DMS 273 (cell line): ENCODE results near the gene NEFH.

Experiments used
- DNase-seq: peaks from one replicate; lab custom pipeline; 2025; ENCODE audit not compliant: unreplicated experiment; lab: John Stamatoyannopoulos, UW

Gene NEFH

DNA sequence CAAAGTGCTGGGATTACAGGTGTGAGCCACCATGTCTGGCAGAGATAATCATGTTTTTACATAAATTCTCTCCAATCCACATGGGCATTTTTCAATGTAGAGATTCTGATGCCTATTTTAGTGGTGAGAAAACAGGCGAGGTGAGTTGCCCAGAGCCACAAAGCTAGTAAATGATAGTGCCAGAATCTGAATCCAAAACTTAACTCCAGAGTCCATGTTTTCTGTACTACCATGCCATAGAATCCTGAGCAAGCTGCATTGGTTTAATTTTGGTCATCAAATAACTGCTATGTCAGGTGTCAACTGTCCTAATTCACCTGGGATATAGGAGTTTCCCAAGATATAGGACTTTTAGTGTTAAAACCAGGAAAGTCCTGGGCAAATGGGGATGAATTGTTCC lies 13.6 kb downstream of the NEFH start:
- DNase-seq: no peak

DNA sequence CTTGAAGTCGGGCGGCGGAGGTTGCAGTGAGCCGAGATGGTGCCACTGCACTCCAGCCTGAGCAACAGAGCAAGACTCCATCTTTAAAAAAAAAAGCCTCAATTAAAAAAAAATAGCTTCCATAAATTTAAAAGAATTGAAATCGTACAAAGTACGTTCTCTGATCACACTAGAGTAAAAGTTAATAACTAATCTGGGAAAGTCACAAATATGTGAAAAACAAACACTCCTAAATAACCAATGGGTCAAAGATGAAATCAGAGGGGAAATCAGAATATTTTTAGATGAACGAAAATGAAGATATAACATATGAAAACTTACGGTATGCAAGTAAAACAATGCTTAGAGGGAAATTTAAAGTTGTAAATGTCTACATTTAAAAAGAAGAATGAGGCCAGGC lies 19.8 kb downstream of the NEFH start:
- DNase-seq: no peak

DNA sequence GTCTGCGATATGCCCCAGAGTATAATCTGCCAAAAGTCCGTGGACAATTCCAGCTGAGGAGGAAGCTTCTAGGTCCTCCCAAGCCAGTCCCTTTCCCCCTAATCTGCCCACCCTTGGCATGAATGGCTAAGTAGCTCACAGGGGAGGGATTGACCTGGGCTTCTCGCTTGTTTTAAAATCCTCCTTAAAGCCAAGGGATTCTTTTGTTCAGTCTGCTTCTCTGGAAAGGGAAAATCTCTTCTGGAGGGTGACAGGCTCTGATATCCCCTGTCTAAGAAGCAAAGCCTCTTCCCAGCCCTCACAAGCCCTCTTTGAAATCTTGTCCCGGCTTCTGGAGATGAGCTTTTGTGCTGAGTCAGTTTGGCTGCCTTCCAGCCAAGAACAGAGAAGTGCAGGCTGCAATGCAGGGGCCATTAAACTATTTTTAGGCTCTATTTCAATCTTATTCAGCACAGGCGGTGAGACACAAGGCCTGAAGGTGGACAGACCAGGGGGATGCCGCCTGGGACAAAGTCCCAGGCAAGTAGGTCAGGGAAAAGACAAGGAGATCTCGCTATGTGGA lies 23.9 kb downstream of the NEFH start:
- peak; percentile 54 for DNase-seq

DNA sequence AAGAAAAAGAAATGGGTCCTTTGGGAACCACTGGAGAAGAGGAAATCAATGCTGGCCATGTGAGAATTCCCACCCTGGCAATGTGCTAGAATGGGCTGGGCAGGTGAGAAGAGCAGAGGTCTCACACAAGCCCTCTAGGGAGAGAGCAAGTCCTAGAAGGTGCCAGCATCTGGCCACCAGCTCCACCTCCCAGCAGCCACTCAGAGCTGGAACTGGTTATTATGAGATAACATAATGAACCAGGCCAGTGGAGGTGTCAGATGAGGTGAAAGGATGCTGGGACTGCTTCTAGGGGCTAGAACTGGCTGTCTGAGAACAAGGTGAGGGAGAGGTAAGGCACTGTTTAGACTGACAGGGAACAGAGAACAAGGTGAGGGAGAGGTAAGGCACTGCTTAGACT lies 29.3 kb downstream of the NEFH start:
- no peak for DNase-seq

DNA sequence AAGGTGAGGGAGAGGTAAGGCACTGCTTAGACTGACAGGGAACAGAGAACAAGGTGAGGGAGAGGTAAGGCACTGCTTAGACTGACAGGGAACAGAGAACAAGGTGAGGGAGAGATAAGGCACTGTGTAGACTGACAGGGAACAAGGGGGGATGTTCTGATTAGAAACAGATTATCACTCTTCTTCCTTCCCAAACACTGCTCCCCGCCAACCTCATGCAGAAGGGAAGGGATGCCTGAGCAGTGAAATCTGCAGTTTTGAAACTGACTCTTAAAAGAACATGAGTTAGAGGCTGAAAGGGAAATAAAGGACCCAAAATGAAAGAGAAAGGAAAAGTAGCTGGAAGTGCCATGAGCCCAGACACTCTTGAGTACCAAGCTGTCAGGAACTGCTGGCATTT lies 29.8 kb downstream of the NEFH start:
- no peak for DNase-seq

- no peak for DNase-seq
Observed at GRCh38 chr22:29510542-29510941, 30.5 kb downstream of the NEFH start.

DNA sequence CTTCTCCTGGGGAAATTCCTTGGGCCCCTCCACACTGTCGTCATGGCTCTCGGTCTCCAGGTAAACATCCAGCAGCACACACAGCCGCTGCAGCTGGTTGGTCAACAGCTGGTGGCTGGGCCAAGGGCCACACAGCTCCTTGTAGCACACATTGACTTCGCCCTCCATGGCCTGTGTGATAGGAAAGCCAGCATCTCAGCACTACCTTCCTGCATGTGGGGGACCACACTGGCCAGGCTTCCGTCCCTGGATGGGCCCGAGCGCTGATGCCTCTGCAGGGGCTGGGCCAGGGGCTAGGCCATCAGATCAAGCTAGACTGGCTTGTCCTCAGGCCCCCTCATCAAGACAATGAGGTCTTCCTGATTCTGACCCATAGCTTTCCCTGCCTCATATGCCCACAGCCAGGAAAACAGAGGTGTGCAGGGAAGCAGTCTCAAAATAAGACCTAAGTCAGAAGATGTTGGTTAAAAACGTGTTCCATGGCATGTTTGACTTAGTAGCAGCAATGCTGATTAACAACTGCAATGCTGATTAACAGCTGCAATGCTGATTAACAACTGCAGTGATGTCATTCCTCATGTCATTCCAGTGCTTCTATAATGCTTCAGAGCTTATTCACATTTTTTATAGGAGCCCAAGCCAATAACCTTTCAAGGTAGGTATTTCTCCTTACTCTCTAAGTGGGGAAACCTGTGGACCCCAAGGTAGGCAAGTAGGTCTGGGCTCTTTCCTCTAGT lies 31.3 kb downstream of the NEFH start:
- DNase-seq: no peak

- DNase-seq: no peak
Observed at GRCh38 chr22:29512031-29512430, 32.0 kb downstream of the NEFH start.

GRCh38 chr22:29517215-29517908 lies 37.3 kb downstream of the NEFH start:
- no peak for DNase-seq

DNA sequence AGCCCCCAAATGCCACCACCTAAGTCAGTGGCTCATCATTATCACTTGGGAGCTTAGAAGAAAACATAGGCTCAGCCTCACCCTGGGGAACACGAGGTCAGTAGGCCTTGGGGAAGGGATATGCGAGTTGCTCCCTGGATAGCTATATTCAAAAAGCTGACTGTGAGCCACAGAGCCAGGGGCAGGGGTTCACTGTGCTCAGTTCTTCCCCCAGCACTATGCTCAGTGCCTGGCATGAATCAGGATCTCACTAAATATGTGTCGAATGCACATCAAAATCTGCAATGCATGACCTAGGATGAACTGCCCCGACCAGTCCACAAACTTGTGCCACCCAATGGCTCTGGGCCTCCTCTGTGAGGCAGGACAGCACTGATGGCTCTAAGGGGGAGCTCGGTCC lies 38.4 kb downstream of the NEFH start:
- DNase-seq: no peak

- no peak for DNase-seq
Observed at GRCh38 chr22:29519996-29520395, 40.0 kb downstream of the NEFH start.

DNA sequence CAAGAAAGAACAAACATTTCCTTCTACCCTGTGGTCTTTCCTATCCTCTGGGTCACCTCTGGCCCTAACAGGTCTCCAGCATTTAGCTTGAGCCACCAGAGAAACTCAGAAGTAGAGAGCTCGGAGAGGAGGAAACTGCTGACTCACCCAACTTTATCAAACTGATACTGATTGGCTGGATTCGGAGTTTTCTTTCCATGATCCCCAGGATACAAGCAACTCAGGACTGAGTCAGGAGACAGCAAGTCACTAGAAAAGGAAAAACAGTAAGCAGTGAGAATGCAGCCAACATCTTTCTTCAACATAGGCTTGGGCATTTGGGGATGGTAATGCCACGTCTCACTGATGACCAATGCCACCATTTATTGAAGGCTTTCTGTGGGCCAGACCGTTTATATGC lies 40.8 kb downstream of the NEFH start:
- DNase-seq: no peak

DNA sequence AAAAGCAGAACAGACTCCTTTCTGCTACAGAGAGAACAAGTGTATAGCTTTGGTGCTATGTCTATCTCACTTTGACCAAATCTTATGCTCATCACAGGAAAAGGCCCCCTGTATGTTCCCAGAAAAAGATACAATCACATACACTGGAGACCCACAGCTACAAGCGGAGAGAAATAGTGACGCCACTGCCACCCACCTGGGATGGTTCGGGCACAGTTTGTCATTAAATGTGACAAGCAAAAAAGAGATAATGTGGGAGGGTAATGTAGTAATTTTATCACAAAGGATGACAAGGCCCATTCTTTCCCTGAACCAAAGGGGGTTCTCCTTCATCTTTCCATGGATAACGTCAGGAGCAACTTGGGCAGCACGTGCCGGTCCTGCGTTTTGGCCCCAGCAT lies 41.5 kb downstream of the NEFH start:
- no peak for DNase-seq

DNA sequence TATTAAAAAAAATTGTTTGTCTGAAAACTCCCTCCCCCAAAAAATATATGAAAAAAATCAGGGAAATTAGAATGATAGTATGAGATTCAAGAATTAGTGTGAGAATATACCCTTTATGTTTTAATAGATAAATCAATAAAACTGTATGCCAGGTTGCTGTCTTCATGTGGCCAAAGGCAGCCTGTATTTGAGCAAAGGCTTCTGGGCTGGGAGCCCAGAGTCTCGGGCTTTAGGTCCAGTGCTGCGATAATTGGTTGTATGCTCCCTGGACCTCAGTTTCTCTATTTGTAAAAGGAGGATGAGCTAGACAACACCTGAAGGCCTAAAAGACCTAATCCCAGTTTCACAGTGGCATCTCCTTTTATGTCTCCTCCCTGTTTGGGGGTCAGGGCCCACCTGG lies 43.7 kb downstream of the NEFH start:
- DNase-seq: no peak

- peak; percentile 52 for DNase-seq
Observed at GRCh38 chr22:29524442-29525191, 44.6 kb downstream of the NEFH start.

DNA sequence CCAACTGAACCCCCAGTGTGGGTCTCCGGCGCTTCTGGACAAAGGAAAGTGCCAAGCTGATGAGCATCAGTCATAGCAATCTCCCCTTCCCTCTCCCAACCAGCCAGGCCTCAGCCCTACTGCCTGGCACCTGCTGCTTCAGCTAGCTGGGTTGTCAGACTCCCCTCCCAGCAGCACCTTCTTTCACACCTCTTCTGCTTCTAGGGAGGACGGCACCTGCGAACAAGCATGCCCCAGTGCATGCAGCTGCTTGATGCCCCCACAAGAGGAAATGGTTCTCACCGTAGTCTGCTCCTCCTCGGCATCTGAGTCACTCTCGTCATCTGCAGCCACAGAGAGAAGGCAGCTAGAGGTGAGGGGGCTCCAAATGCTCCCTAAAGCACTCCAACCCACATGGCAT lies 48.1 kb downstream of the NEFH start:
- no peak for DNase-seq

GRCh38 chr22:29530716-29531115 lies 50.7 kb downstream of the NEFH start:
- DNase-seq: no peak

DNA sequence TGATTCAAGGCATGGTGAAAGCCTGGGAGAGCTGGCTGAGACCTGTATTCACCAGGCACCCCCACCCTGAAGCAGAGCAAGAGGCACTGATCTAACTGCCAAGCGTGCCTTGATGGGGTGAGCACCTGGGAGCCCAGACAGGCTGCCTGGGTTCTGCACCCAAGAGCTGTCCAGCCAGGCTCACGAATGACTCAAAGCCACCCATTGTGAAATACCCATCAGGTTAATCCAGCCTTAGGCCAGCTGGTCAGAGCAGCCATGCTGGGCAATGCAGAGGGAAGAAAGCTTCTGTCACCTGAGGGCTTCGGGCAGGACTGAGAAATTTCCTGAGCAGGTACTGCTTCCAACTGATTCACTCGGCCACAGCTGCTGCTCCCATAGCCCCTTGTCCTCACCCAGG lies 51.4 kb downstream of the NEFH start:
- no peak for DNase-seq

- DNase-seq: no peak
Observed at GRCh38 chr22:29536411-29536810, 56.4 kb downstream of the NEFH start.

DNA sequence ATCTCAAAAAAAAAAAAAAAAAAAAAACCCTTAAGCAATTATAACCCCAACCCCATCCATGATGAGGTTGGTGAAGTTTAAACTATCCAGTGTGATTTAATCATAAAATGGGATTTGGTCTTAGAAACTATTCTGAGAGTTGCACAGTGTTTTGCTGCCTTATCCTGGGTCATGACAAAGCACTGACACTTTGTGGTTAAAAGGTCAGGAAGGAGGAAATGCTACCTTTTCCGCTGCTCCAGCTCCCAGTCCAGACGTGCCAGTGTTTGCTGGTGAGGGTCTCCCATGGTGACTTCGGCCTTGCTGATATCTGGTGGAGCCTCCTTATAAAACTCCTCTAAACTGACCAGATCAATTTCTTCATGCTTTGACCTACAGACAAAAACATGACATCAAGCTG lies 59.1 kb downstream of the NEFH start:
- DNase-seq: no peak
